ENCODE measurements around the gene GPR63.
"Not testable (repeated sequence)": the region's sequence is repeated elsewhere in the genome, so short reads cannot be mapped to it uniquely, and the experiment has no call there.

Gene GPR63, protein sequence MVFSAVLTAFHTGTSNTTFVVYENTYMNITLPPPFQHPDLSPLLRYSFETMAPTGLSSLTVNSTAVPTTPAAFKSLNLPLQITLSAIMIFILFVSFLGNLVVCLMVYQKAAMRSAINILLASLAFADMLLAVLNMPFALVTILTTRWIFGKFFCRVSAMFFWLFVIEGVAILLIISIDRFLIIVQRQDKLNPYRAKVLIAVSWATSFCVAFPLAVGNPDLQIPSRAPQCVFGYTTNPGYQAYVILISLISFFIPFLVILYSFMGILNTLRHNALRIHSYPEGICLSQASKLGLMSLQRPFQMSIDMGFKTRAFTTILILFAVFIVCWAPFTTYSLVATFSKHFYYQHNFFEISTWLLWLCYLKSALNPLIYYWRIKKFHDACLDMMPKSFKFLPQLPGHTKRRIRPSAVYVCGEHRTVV

DNA sequence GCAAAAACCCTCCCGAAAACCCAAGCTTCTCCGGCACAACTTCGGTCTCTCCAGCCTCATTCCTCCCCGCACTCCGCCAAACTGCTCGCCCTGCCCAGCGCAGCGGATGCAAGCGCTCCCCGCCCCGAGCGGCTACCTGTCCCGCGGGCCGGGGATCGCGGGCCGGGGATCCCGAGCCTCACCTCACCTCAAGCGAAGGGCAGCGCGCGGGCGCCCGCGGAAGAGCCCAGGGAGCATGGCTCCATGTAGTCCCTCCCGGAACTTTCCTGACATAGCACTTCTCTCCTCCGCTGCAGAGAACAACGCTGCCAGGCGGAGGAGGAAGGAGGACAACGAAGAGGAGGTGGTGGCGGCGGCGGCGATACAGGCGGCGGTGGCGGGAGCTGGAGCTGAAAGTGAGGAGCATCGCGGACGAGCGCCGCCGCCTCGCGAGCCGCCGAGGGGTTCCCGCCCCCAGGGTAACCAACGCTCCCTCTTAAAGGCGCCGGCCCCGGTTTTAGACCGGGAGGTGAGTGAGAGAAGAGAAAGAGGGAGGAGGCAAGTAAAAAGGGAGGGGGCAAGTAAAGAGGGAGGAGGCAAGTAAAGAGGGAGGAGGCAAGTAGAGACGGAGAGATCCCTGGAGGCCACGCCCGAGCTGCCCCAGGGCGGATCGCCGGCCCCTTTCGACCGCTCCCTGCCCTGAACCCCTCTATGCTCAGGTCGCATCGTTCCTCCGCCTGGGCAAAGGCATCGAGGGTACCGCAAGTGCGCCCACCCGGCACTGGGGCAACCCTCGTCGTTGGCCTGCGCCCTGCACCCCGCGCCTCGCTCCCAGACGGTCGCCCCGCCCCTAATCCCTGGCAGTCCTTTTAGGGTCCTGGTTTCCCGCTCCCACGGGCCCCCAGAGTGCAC is at the start of gene GPR63:
Gene GPR63, minus strand, starts transcription at position 397 of the 891 bp plus-strand sequence. CDS start 37,746 bp downstream, outside the sequence.
- peak; percentile 9 to 24 for DNase-seq (ENCODE audit: low read depth in 2 of 2)

DNA sequence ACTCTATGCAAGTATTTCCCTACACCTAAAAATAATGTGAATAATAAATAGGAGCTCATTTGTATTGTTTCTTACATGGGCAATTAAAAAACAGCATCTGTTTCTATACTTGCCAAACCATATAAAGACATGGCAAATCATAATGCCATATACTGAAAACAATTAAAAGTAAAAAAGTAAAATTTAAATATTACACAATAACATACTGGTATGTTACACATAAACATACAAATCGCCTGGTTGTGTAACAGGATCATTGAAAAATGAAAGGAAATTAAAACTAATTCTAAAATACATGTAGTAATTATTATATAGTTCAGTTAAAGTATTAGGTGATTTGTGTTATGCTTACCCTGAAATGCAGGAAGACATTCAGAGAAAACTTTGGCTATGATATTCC is 49.2 kb upstream of the GPR63 start:
- DNase-seq (ENCODE audit: low read depth in 2 of 2) = no peak

DNA sequence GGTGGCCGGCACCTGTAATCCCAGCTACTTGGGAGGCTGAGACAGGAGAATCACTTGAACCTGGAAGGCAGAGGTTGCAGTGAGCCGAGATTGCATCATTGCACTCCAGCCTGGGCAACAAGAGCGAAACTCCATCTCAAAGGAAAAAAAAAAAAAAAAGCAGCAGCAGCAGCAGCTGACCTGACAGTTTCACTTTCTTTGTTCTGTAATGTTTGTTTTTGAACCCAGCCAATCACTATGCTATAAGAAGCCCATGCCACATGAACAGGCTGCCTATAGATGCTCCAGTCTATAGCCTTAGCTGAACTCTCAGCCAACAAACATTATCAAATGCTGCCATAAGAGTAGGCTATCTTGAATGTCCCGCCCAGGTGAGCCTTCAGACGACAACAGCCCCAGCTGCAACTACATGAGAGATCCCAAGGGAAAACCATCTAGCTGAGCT is 47.9 kb upstream of the GPR63 start:
- DNase-seq (ENCODE audit: low read depth in 2 of 2) = not testable (repeated sequence)

DNA sequence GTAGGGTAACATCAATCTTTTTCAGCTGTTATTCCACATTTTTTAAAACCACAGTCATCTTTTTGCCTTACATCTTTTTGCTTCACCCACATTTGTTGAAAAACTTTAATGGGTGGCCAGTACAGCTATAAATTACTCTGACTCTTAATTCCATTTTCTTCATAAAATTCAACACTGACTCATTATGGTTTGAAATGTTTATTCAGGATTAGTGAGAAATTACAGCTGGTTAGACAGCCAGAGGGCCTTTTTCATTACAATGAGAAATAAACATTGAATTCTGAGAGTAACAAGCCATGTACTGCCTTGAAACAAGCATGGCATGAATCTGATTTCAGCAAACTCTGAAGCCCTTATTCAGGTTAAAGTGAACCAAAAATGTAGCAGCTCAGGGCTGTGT is 40.9 kb upstream of the GPR63 start:
- no peak for DNase-seq (ENCODE audit: low read depth in 2 of 2)

DNA sequence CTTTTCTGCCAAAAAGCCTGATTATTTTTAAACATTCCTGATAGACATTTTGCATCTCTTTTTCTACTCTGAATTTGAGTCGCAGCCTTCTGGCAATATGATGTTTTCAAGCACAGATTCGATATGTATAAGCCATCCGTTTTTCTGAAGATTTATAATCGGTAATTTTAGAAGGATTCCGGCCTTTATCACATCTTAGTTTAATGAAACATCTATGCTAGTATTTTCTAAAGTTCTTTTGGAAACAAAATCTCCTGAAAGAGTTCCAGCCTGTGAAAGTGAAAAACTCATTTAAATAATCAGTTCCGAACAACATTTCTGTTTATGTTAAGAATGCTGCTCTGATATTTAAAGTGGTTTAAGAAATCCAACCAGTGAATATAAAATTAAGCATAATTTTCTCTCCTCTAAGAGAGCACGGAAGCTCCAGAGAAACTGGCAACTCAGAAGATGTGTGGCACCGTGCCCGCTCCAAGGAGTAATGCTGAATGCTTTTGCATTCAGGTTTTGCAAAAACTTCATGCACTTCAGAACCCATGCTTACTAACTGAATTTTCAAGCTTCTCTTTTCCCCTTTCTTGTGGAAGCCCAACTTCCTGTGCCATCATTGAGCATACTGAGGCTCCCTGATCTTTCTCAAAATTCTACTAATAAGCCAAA is 39.7 kb upstream of the GPR63 start:
- DNase-seq (ENCODE audit: low read depth in 2 of 2) = no peak

DNA sequence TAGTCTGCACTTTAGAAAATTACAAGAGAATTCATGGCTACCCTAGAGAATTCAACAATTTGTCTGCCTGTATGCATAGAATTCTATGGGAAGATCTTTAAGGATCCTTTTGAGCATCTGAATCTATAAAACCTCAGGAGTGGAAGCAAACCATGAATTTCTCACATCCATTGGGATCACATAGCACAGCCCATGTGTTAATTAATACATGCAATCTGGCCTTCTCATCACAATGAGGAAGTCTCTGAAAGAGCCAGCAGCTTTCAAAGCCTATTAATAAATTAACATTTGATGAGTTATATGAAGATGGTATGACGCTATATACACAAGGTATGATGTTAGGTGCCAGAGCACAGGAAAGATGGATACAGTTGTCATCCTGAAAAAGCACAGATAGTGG is 35.7 kb upstream of the GPR63 start:
- no peak for DNase-seq (ENCODE audit: low read depth in 2 of 2)

DNA sequence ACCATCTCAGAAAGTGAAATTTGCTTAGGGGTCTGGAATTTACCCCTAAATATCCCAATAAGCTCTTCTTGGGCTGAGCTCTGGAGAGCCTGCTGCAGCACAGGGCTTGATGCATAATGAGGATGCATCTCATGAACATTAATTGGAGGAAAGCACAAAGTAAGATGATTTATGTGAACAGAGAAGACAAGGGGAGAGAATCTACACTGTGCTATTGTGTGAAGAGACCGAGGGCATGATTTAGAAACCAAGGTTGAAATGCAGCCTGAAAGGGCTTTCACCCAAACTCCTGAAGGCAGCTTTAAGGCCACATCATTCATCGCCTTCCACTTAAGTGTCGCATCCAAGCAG is 27.8 kb upstream of the GPR63 start:
- no peak for DNase-seq (ENCODE audit: low read depth in 2 of 2)

DNA sequence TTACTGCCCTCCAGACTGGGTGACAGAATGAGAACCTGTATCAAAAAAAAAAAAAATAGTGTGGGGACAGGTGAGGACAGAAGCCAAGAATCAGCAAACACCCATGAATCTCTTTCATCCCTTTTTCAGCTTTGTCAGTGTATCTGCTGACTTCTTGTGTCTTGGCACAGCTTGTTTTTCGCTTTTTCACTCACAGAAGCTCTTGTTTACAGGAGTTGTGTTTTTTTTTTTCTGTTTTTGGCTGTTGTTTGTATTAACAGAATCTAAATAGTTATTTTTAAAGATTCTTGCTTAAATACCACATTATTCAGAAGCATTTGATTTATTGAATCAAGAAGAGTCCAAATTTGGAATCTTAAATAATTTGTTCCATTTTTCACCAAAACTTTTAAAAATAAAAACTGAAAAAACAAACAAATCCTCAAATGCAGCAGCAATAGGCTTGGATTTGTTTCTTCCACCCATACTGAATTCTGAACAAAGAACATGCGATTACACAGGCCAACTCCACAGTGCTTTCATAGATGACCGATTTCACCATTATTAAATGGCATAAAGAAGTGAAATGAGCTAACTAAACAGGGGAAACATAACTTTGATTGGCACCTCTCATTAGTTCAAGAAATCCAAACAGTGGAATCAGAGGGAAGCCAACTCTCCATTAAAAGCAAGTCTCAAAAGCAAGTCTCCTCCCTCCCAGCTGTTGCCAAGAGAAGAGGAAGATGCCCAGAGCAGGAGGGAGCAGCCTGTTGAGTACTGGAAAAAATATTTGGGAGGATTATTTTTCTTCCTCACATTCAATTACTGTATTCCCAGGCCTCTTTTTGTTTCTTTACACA is 27.2 kb upstream of the GPR63 start:
- DNase-seq (ENCODE audit: low read depth in 2 of 2) = no peak

DNA sequence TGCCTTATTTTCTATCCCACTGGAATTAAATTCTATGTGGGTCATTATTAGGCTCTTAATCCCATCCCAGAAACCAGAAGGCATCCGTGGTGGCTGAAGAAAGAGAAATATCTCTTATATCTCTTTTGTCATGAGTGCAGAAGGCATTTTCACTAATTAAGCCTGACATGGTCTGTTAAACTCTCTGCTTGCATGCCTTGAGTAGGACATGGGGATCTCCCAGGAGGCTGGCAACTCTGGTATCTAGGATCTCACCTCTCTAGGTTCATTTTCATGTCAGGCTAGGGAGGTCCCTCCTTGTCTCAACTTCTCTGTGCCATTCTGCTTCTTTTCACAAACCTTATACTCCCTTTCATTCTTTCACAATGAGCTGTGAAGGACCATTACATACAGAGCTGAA is 25.3 kb upstream of the GPR63 start:
- no peak for DNase-seq (ENCODE audit: low read depth in 2 of 2)

DNA sequence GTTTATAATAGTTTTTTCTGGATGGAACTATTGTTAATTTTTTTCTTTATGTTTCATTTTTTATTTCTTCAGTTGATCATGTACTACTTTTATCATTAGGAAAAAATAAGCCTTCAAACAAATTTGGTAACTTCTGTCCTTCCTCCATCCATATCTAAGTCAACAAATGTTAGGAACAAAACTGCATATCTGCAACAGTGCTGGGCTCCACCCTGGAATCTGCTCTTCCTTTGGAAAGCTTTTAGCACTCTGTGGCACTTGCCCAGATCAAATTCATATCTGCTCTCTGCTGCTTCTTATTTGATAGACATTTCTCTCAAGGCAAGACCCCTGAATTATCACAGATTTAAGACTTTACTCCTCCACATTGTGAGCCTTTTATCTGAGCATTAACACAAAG is 24.3 kb upstream of the GPR63 start:
- no peak for DNase-seq (ENCODE audit: low read depth in 2 of 2)

DNA sequence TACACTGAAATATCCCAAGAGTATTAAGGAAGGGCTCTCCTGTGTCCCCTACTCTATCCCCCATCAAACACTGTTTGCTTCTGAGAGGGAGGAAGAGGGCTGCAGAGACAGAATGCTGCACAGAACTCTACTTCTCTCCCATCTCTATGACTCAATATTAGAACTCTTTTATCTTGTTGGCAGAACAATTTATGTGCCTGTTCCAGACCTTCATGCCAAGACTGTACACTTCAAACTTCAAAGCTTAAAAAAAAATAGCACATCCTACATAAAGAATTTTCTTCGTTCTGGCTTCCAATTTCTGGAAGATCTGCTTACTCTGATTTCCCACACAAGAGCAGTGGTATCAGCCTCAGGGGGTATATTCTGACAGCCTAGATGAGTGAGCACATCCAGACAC is 19.6 kb upstream of the GPR63 start:
- no peak for DNase-seq (ENCODE audit: low read depth in 2 of 2)

DNA sequence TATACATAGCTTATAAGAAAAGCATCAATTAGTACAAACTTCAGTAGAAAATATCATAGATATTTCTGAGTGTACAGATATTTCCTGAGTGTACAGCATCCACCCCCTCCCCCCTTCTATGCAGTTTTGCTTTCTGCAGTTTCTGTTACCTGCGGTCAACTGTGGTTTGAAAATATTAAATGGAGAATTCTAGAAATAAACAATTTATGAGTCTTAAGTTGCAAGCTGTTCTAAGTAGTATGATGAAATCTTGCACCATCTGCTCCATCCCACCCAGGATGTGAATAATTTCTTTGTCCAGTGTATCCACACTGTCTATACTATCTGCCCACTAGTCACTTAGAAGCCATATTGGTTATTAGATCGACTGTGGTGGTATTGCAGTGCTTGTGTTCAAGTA is 15.8 kb upstream of the GPR63 start:
- DNase-seq (ENCODE audit: low read depth in 2 of 2) = no peak

DNA sequence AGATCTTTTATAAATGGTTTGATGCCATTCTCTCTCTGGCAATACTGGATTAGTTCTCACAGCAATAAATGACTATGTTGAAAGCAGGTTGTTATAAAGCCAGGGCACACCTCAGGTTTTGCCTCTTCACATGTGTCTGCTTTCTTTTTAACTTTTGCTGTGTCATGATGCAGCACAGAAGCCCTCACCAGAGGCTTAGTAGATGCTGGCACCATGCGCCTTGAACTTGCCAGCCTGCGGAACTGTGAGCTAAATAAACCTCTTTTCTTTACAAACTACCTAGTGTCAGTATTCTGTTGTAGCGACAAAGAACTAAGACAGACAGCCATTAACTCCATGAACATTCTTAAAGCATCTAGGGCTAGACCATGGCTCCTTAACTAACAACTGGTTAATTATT is 15.3 kb upstream of the GPR63 start:
- no peak for DNase-seq (ENCODE audit: low read depth in 2 of 2)

DNA sequence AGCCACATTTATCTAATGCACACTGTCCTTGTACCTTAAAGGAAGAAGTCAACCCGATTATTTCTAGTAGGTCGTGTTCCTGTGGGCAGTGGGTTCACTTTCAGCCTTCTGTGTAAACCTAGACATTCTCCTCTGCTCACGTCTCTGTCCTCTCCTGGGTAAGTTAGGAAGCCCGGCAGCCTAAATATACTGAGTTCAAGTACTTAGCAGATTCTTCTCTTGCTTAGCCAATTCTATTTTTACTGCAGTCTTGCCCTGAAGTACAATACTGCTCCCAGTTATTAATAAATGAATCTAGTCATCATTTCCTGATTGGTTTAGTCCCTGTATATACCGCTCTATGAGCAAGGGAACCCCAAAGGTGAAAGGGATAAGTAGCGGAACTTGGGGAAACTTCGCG is 14.6 kb upstream of the GPR63 start:
- no peak for DNase-seq (ENCODE audit: low read depth in 2 of 2)

DNA sequence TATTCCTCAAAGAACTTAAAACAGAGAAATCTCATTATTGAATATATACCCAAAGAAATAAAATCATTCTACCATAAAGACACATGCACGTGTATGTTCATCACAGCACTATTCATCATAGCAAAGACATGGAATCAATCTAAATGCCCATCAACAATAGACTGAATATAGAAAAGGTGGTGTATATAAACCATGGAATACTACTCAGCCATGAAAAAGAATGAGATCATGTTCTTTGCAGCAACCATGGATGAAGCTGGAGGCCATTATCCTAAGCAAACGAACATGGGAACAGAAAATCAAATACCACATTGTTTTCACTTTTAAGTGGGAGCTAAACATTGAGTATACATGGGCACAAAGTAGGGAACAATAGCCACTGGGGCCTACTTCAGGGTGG is 12.3 kb upstream of the GPR63 start:
- no peak for DNase-seq (ENCODE audit: low read depth in 2 of 2)

DNA sequence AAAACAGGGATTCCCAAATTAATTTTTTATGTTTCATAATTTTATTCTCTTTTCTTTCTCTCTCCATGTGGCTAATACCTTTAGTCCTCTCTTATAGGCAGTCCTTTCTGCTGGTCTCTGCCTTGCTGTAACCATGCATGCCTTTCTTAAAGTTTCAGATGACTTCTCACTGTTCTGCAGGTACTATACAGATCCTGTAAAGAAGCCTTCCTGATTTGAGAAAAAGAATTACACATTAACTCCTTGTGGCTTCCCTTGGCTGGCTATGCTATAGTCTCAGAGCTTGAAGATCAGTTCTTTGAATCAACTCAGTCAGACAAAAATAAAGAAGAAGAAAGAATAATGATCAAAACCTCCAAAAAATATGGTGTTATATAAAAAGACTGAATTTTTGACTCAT is 7.3 kb upstream of the GPR63 start:
- no peak for DNase-seq (ENCODE audit: low read depth in 2 of 2)

DNA sequence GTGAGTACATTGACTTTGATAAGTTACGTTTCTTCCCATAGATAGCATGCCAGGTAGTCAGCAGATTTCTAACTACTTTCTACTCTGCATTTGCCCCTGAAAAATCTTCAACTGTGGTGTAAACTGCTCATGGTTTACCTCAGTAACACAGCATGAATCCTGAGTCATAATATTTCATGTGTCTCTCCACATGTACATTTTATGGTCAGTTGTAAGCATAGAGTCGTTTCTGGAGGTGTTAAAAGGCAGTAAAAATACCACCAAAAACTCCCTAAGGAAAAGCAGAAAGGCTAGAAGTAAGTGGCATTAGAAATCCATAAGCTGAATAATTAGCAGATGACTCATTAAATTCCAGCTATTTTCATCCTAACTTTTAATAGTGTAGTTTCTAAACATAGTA is 4.1 kb upstream of the GPR63 start:
- no peak for DNase-seq (ENCODE audit: low read depth in 2 of 2)

DNA sequence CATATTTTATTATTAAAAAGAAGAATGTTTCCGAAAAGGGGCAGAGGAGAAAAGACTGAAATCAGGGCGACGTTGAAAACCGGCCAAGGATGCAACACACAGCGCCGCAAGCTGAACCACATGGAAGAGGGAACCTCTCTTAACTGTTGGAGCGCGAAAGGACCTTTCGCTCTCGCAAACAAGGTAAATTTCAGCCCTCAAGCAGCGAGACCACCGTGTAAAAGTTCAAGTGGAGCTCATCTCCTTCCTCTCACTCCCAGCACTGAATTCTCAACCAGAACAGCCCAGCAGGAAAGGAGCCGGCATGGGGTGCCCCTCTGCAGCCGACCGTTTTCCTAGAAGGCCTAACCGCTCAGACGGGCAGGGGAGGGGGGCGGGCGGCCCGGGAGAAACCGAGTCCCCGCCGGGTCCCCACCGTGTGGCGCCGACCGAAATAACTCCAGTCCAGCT is 621 bp downstream of the GPR63 start:
- no peak for DNase-seq (ENCODE audit: low read depth in 2 of 2)

DNA sequence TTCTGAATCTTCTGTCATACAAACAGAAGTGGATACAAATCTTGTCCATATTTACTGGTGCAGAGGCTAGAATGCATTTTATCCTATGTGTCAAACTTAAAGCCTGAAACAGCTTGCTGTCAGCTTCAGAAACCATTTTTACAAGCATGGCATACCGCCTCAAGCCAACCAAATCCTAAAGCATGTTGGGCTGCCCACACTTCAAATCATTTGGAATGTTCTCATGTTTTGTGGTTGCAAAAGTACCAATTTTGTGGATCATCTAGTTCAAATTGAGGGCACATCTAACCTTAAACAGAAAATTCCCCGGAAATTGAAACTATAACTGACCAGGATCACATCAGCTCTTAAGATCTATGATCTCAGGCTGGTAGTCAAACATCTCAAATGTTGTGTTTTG is 3.2 kb downstream of the GPR63 start:
- no peak for DNase-seq (ENCODE audit: low read depth in 2 of 2)

DNA sequence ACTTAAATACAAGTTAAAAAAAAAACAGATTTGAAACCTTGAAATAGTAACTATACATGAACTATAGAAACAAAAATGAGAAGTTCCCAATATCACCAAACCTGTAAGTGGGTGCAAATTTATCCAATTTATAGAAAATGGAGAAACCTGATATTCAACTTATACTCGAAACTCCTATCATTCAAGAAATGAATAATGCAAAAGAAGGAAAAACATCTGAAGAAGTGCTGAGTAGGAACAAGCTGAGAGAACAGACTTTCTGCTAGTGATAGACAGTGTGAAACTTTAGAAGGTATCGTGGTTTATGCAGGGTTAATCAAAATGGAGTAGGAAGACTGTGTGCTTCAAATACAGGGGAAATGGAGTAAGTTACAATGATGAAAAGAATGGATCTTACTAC is 4.5 kb downstream of the GPR63 start:
- no peak for DNase-seq (ENCODE audit: low read depth in 2 of 2)

DNA sequence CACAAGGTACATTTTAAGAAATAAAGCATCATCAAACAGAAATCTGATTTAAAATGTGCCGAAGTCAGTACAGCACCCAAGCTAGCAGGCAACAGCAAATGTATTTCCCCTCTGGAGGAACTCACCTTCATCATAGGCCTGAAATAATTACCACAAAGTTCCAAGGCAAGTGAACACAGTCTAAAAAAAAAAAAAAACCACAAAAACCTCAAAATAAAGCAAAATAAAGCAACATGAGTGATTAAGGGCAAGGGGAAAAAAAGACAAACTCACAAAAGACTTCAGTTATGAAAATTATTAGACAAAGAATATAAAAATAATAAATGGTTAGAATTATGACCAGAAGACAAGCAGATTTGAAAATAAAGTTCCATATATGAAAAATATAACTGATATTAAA is 10.4 kb downstream of the GPR63 start:
- DNase-seq (ENCODE audit: low read depth in 2 of 2) = no peak

DNA sequence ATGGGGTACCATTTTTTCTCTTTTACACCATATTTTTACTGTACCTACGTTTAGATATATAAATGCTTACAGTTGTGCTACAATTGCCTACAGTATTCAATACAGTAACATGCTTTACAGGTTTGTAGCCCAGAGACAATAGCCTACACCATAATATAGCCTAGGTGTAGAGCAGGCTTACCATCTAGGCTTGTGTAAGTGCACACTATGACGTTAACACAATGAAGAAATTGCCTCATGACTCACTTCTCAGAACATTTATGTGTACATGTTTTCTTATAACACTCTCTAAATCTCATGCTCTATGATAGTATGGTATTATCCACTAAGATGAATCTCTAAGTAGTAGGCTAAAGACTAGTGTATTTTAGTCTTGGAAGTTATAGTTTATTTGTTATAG is 13.5 kb downstream of the GPR63 start:
- no peak for DNase-seq (ENCODE audit: low read depth in 2 of 2)

Data from stimulated activated CD8-positive, alpha-beta memory T cell treated with anti-CD3 and anti-CD28 coated beads, Interleukin-7, amount 100 ng/mL, for 1 hour (primary cell).